Activated CD8-positive, alpha-beta memory T cell treated with anti-CD3 and anti-CD28 coated beads for 24 hours (primary cell): Measurements from ENCODE around the gene PHYHD1.
"Not testable (repeated sequence)": the region's sequence is repeated elsewhere in the genome, so short reads cannot be mapped to it uniquely, and the experiment has no call there.

Experiments
- DNase-seq: peaks from one replicate; pipeline ENCODE4 v3.0.0-alpha.2; 2020

PHYHD1 gene

GRCh38 chr9:128927731-128928411 is 7.1 kb downstream of the PHYHD1 start:
- DNase-seq = peak; percentile 81

GRCh38 chr9:128928624-128929023 is 7.8 kb downstream of the PHYHD1 start:
- no peak for DNase-seq

- no peak for DNase-seq
These were observed 8.8 kb downstream of the PHYHD1 start for GRCh38 chr9:128929560-128929959.

GRCh38 chr9:128933731-128934130 is 12.9 kb downstream of the PHYHD1 start:
- DNase-seq = no peak

GRCh38 chr9:128936171-128936865 is 15.5 kb downstream of the PHYHD1 start:
- DNase-seq = no peak

- DNase-seq = no peak
These were observed 16.8 kb downstream of the PHYHD1 start for GRCh38 chr9:128937310-128938165.

GRCh38 chr9:128940271-128940921 is 19.6 kb downstream of the PHYHD1 start:
- DNase-seq = no peak

- no peak for DNase-seq
These were observed 20.4 kb downstream of the PHYHD1 start for GRCh38 chr9:128940946-128941755.

- DNase-seq = no peak
These were observed 23.2 kb downstream of the PHYHD1 start for GRCh38 chr9:128943832-128944620.

GRCh38 chr9:128944966-128945365 is 24.2 kb downstream of the PHYHD1 start:
- not testable (repeated sequence) for DNase-seq

- no peak for DNase-seq
These were observed 25.2 kb downstream of the PHYHD1 start for GRCh38 chr9:128945798-128946501.

- DNase-seq = no peak
These were observed 25.9 kb downstream of the PHYHD1 start for GRCh38 chr9:128946571-128947276.

GRCh38 chr9:128947277-128947526 is 26.4 kb downstream of the PHYHD1 start:
- no peak for DNase-seq

- peak; percentile 100 for DNase-seq
These were observed 26.9 kb downstream of the PHYHD1 start, which contains the start of the genes DOLK and NUP188 for GRCh38 chr9:128947527-128948301. TSS of gene DOLK (minus strand) at chr9:128947603. CDS start at chr9:128947303, 300 bp downstream. TSS of gene NUP188 (plus strand) at chr9:128947699. CDS start at chr9:128947720, 21 bp downstream.

- DNase-seq = not testable (repeated sequence)
These were observed 40.6 kb downstream of the PHYHD1 start for GRCh38 chr9:128961403-128961802.

- DNase-seq = no peak
These were observed 48.7 kb downstream of the PHYHD1 start for GRCh38 chr9:128969491-128969890.

GRCh38 chr9:128972956-128973355 is 52.2 kb downstream of the PHYHD1 start:
- peak; percentile 28 for DNase-seq

- DNase-seq = no peak
These were observed 58.3 kb downstream of the PHYHD1 start for GRCh38 chr9:128979111-128979510.

- no peak for DNase-seq
These were observed 62.8 kb downstream of the PHYHD1 start for GRCh38 chr9:128983536-128983935.
